Prostate gland (tissue), 2 donors: Measurements from ENCODE around the gene AFAP1.

Source experiments
- POLR2A ChIP-seq: fragments of 450-650 bp; IDR thresholded peaks from one replicate; pipeline ENCODE4 v1.6.1; 2016; ENCODE audit warnings: antibody characterized with exemption, mild to moderate bottlenecking
- TF ChIP-seq, protein P1 (sequence below), 4 experiments: fragments of 200-600 bp in 2 of 4; fragments of 450-650 bp in 2 of 4; sonication (generic) in 2 of 4; IDR thresholded peaks; 1 replicate in 3 of 4; 2 replicates in 1 of 4; pipeline ENCODE4 v1.5.1; 2016 to 2019; ENCODE audit warnings: antibody characterized with exemption in 4 of 4, mild to moderate bottlenecking in 2 of 4, moderate library complexity in 2 of 4

DNA sequence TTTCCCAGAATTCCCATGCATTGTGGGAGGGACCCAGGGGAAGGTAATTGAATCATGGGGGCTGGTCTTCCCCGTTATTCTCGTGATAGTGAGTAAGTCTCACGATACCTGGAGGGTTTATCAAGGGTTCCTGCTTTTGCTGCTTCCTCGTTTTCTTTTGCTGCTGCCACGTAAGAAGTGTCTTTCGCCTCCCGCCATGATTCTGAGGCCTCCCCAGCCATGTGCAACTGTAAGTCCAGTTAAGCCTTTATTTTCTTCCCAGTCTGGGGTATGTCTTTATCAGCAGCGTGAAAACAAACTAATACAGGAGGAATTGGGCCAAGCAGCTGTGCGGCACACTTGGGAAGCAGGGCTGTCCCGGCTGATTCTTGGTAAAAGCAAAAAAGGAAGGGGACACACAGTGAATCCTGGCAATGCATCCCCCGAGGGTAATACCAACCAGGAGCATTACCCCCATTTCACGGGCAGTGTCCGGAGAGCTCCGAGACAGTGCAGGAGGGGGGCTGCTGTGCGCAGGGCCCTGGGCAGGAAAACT lies 185.7 kb downstream of the AFAP1 start:
- TF ChIP-seq, protein P1, sequence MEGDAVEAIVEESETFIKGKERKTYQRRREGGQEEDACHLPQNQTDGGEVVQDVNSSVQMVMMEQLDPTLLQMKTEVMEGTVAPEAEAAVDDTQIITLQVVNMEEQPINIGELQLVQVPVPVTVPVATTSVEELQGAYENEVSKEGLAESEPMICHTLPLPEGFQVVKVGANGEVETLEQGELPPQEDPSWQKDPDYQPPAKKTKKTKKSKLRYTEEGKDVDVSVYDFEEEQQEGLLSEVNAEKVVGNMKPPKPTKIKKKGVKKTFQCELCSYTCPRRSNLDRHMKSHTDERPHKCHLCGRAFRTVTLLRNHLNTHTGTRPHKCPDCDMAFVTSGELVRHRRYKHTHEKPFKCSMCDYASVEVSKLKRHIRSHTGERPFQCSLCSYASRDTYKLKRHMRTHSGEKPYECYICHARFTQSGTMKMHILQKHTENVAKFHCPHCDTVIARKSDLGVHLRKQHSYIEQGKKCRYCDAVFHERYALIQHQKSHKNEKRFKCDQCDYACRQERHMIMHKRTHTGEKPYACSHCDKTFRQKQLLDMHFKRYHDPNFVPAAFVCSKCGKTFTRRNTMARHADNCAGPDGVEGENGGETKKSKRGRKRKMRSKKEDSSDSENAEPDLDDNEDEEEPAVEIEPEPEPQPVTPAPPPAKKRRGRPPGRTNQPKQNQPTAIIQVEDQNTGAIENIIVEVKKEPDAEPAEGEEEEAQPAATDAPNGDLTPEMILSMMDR (IDR thresholded peaks at IDR 0.05) = no peak
- no peak for TF ChIP-seq POLR2A
